GM12801 (cell line): Measurements from ENCODE around the gene CMTM4.

Experiments used
- CTCF ChIP-seq: IDR thresholded peaks from one replicate; pipeline ENCODE4 v1.5.1; 2011; ENCODE audit warnings: control low read depth; ENCODE audit not compliant: insufficient read length; ENCODE audit errors: extremely low read depth

The CMTM4 gene

GRCh38 chr16:66605177-66605978, 91.2 kb downstream of the CMTM4 start:
- TF ChIP-seq CTCF, result no peak

- no peak for TF ChIP-seq CTCF
Observed at GRCh38 chr16:66604376-66605176, 92.0 kb downstream of the CMTM4 start, which contains the start of gene CMTM3. TSS of gene CMTM3 (plus strand) at chr16:66604704. CDS start at chr16:66604806, 102 bp downstream.

- no peak for TF ChIP-seq CTCF
Observed at GRCh38 chr16:66603537-66604375, 92.8 kb downstream of the CMTM4 start.

GRCh38 chr16:66601471-66601870, 95.1 kb downstream of the CMTM4 start:
- no peak for TF ChIP-seq CTCF

- no peak for TF ChIP-seq CTCF
Observed at GRCh38 chr16:66600477-66600876, 96.1 kb downstream of the CMTM4 start.

- no peak for TF ChIP-seq CTCF
Observed at GRCh38 chr16:66599726-66600125, 96.8 kb downstream of the CMTM4 start.

GRCh38 chr16:66598111-66598510, 98.4 kb downstream of the CMTM4 start:
- TF ChIP-seq CTCF, result no peak
